Measurements from ENCODE around the gene FERMT3. TPM values are rescaled to one million over a fixed set of nuclear protein-coding genes. Genes with fewer than 3 reads are reported as not detected.

The FERMT3 gene
- total and polyA plus RNA-seq, 2 of the 8 experiments (the other 6 are each of a cell fraction or from before 2014, with no cell fraction given) = 1.4 to 3.7 TPM

GRCh38 chr11:64255135-64256128 lies 48.9 kb downstream of the FERMT3 start (continued):
- TF ChIP-seq FOSL1 (IDR thresholded peaks at IDR 0.05; ENCODE audit: insufficient read depth, low read depth, low read length) (no peak), MAFK (IDR thresholded peaks at IDR 0.05; ENCODE audit: low read depth, low read length) (no peak), TAF7 (optimal IDR thresholded peaks at IDR 0.05; ENCODE audit: borderline replicate concordance, low read depth, low read length) (no peak), USF2 (IDR thresholded peaks at IDR 0.05; ENCODE audit: low read length) (no peak)

All from H1 (cell line).